GM19025 (cell line): ENCODE measurements around the gene STK25.
A peak's percentile ranks its signal among the peaks of the same experiment; 100 is the strongest.
"Not testable (repeated sequence)": the region's sequence is repeated elsewhere in the genome, so short reads cannot be mapped to it uniquely, and the experiment has no call there.

ENCODE experiments used
- ATAC-seq: cut with Tn5 transposase; IDR thresholded peaks from one replicate; pipeline ENCODE4 v1.9.1; 2021; ENCODE audit warnings: mild to moderate bottlenecking, low read depth, moderate library complexity; ENCODE audit not compliant: unreplicated experiment

Gene STK25

GRCh38 chr2:241511091-241511741 is 2.8 kb upstream of the STK25 start:
- ATAC-seq = no peak

- no peak for ATAC-seq
Observed at GRCh38 chr2:241509155-241509784, 886 bp upstream of the STK25 start.

- ATAC-seq = peak; percentile 15
Observed at GRCh38 chr2:241507430-241508239, 749 bp downstream of the STK25 start.

- no peak for ATAC-seq
Observed at GRCh38 chr2:241506793-241507429, 1.5 kb downstream of the STK25 start.

- not testable (repeated sequence) for ATAC-seq
Observed at GRCh38 chr2:241506317-241506716, 2.1 kb downstream of the STK25 start.

GRCh38 chr2:241505781-241506201 is 2.6 kb downstream of the STK25 start:
- no peak for ATAC-seq

GRCh38 chr2:241505086-241505780 is 3.2 kb downstream of the STK25 start:
- ATAC-seq = no peak

GRCh38 chr2:241503776-241504392 is 4.5 kb downstream of the STK25 start:
- no peak for ATAC-seq

GRCh38 chr2:241502281-241502680 is 6.1 kb downstream of the STK25 start:
- no peak for ATAC-seq

- ATAC-seq = no peak
Observed at GRCh38 chr2:241501551-241501950, 6.8 kb downstream of the STK25 start.

- ATAC-seq = no peak
Observed at GRCh38 chr2:241501099-241501541, 7.3 kb downstream of the STK25 start.

GRCh38 chr2:241500431-241500975 is 7.9 kb downstream of the STK25 start:
- no peak for ATAC-seq

GRCh38 chr2:241500016-241500415 is 8.4 kb downstream of the STK25 start:
- ATAC-seq = no peak

GRCh38 chr2:241499146-241499965 is 9.0 kb downstream of the STK25 start:
- ATAC-seq = no peak

GRCh38 chr2:241498115-241499070 is 10.0 kb downstream of the STK25 start:
- no peak for ATAC-seq

- ATAC-seq = no peak
Observed at GRCh38 chr2:241496904-241497877, 11.2 kb downstream of the STK25 start.
